HG03066 (cell line): ENCODE results near the gene ATP5ME.

Experiments used
- ATAC-seq: cut with Tn5 transposase; IDR thresholded peaks from one replicate; pipeline ENCODE4 v1.9.1; 2021; ENCODE audit warnings: low read depth; ENCODE audit not compliant: unreplicated experiment

ATP5ME gene

GRCh38 chr4:623914-624566, 50.0 kb downstream of the ATP5ME start:
- ATAC-seq = no peak

- no peak for ATAC-seq
Measured at GRCh38 chr4:622996-623913, 50.8 kb downstream of the ATP5ME start.
